Prostate gland (tissue), 2 donors: ENCODE results near the gene VWA8.

ENCODE experiments used
- CTCF ChIP-seq, 4 experiments: fragments of 200-600 bp in 2 of 4; fragments of 450-650 bp in 2 of 4; sonication (generic) in 2 of 4; IDR thresholded peaks; 1 replicate in 3 of 4; 2 replicates in 1 of 4; pipeline ENCODE4 v1.5.1; 2016 to 2019; ENCODE audit warnings: antibody characterized with exemption in 4 of 4, mild to moderate bottlenecking in 2 of 4, moderate library complexity in 2 of 4
- POLR2A ChIP-seq: fragments of 450-650 bp; IDR thresholded peaks from one replicate; pipeline ENCODE4 v1.6.1; 2016; ENCODE audit warnings: antibody characterized with exemption, mild to moderate bottlenecking

- TF ChIP-seq CTCF (IDR thresholded peaks at IDR 0.05): no peak
- no peak for TF ChIP-seq POLR2A
These were observed 15.6 kb upstream of the VWA8 start for GRCh38 chr13:41976476-41976875.
